GM12878 (cell line): ENCODE measurements around the gene SLC2A8.

Experiments
- GABPA ChIP-seq: IDR thresholded peaks from 2 replicates; pipeline ENCODE4 v1.6.1; 2014; ENCODE audit warnings: antibody characterized with exemption, low read depth, mild to moderate bottlenecking, inconsistent platforms
- JUNB ChIP-seq: IDR thresholded peaks from 2 replicates; pipeline ENCODE4 v1.6.1; 2016; ENCODE audit warnings: antibody characterized with exemption, mild to moderate bottlenecking
- POLR2AphosphoS5 ChIP-seq: IDR thresholded peaks from 2 replicates; pipeline ENCODE4 v1.6.1; 2011; ENCODE audit warnings: mild to moderate bottlenecking, low read length, inconsistent platforms
- ZNF384 ChIP-seq: IDR thresholded peaks from 2 replicates; pipeline ENCODE4 v1.6.1; 2012; ENCODE audit warnings: low read depth, mild to moderate bottlenecking, low read length, improper control_type of control experiment, borderline replicate concordance

DNA sequence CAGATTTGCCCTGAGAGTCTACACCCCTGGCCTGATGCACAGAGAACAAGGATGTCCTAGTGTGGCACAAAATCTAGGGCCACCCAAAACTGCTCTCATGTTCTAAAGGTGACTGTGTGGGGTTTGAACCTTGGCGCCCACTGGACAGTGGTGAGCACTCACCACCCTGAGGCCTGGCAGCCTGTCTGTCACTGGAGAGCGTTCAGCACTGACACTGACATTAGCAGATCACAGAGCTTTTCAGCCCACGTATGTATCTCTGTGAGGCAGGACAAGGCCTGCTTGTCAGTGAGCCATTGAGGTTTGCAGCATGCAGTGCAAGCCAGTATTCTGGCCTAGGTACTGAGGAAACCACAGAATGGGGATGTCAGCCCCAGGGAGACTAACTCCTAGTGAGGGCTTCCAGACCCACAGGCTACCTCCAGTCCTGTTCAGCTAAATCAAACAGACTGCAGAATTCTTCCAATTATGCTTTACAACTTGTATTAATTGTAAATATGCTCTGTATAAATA is 38.9 kb upstream of the SLC2A8 start:
- TF ChIP-seq JUNB (no peak), GABPA (no peak), ZNF384 (no peak), POLR2AphosphoS5 (no peak)
